Measurements from ENCODE around the gene FYTTD1. TPM values are rescaled to one million over a fixed set of nuclear protein-coding genes. Genes with fewer than 3 reads are reported as not detected.

FYTTD1 gene
- total RNA-seq, 6 donors from 2014 or later: 25.5 to 50.0 (median 37.5) TPM

DNA sequence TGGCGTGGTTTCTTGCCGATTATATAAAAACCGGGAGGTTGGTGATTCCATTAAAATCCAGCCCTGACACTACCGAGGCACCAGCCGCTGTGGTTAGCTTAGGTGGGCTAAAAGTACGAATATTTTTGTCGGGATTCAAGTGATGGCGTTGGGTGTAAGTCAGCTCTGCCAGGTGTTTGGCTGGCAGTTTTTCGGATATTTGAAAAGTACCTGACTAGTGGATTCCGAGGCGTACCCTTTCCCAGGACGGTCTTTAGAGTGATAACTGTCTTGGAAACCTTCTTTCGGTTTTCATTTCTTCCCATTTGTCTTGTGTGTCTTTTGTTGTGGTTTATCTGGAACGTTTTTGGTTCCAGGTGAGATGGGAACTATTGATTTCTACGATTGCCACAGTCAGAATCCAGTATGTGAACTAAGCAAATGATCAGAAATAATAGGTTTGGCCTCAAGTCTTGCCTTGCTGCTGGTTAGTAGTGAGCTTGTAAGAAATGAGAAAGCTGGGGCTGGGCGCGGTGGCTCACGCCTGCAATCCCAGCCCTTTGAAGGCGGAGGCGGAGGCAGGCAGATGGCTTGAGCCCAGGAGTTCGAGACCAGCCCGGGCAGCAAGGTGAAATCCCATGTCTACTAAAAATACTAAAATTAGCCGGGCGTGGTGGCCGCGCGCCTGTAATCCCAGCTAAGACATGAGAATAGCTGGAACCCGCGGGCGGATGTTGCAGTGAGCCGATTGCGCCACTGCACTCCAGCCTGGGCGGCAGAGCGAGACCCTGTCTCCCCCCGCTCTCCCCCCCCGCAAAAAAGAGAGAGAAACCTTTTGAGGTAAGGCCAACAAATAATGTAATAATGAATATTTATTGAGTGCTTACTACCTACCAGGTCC is 1.4 kb downstream of the FYTTD1 start:
- H3K36me3 ChIP-seq: no peaks in the 10 kb centered on the region
- ATAC-seq (ENCODE audit: low FRiP score in 2 of 2): peak in 1 of 2 donors; percentile 18
- peaks cover 19 to 34% (median 28%) of the 10 kb centered on the region in 4 donors for H3K4me1 ChIP-seq
- TF ChIP-seq, protein P1, sequence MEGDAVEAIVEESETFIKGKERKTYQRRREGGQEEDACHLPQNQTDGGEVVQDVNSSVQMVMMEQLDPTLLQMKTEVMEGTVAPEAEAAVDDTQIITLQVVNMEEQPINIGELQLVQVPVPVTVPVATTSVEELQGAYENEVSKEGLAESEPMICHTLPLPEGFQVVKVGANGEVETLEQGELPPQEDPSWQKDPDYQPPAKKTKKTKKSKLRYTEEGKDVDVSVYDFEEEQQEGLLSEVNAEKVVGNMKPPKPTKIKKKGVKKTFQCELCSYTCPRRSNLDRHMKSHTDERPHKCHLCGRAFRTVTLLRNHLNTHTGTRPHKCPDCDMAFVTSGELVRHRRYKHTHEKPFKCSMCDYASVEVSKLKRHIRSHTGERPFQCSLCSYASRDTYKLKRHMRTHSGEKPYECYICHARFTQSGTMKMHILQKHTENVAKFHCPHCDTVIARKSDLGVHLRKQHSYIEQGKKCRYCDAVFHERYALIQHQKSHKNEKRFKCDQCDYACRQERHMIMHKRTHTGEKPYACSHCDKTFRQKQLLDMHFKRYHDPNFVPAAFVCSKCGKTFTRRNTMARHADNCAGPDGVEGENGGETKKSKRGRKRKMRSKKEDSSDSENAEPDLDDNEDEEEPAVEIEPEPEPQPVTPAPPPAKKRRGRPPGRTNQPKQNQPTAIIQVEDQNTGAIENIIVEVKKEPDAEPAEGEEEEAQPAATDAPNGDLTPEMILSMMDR (IDR thresholded peaks at IDR 0.05): no peak
- TF ChIP-seq POLR2A (IDR thresholded peaks at IDR 0.05): peak in 1 of 4 donors; percentile 11
- TF ChIP-seq POLR2AphosphoS5 (IDR thresholded peaks at IDR 0.05): no peak
- TF ChIP-seq EP300 (IDR thresholded peaks at IDR 0.05): no peak
- H3K27me3 ChIP-seq: no peaks in the 10 kb centered on the region
- 4 to 15% methylated on average over 36 of the region's 36 CpGs for WGBS, 2 donors
- no peaks in the 10 kb centered on the region for H3K9me3 ChIP-seq
- peak; percentile 67 to 82 for DNase-seq
- peak overlapping the region; percentile 94 to 99 (median 94) for H3K27ac ChIP-seq
- peak overlapping the region; percentile 43 to 94 (median 88) for H3K4me3 ChIP-seq

DNA sequence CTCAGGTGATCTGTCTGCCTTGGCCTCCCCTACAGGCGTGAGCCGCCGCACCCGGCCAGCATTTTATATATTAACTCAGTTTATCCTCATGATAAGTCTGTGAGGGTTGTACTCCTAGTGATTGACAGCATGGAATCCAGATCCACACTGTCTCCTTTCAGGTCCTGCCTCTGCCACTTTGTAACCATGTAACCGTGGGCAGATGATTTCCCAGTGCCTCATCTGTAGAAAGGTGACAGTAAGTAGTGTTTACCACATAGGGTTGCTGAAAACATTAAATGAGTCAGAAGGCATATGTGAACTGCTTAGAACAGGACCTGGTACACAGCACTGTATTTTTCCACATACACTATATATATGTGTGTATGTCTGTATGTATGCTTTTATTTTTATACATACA is 2.4 kb downstream of the FYTTD1 start:
- WGBS, 2 donors: 85 to 87% methylated on average over 5 of the region's 5 CpGs
- TF ChIP-seq POLR2AphosphoS5 (IDR thresholded peaks at IDR 0.05): no peak
- TF ChIP-seq EP300 (IDR thresholded peaks at IDR 0.05): no peak
- no peak for TF ChIP-seq POLR2A (IDR thresholded peaks at IDR 0.05)
- TF ChIP-seq, protein P1 (IDR thresholded peaks at IDR 0.05): no peak
- Histone ChIP-seq H3K27me3 (no peaks in the 10 kb centered on the region), H3K36me3 (peaks cover 0 to 2% (median 0%) of the 10 kb centered on the region in 4 donors), H3K4me1 (peaks cover 22 to 34% (median 28%) of the 10 kb centered on the region in 4 donors), H3K9me3 (no peaks in the 10 kb centered on the region), H3K4me3 (no peak overlapping the region), H3K27ac (peak overlapping the region in 3 of 4 donors; percentile 94 to 99 (median 94))
- DNase-seq: no peak
- ATAC-seq (ENCODE audit: low FRiP score in 2 of 2): no peak

DNA sequence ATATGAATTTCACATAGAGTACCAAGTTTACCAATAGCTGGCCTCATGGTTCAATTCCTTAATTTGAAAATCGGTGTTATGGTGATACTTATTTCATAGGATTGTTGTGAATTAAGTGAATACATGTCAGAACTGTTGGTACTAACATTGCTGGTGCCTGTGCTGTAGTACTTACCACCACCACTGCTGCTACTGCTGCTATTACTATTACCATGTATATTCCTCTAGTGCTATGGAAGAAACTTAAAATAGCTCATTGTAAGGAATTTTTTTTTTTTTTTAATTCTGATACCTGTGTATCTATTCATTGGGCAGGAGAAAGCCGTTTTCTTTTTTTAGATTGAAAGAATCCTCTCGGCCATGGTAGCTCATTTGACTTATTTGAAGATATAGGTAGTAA is 3.6 kb downstream of the FYTTD1 start:
- TF ChIP-seq POLR2A (IDR thresholded peaks at IDR 0.05): no peak
- TF ChIP-seq, protein P1 (IDR thresholded peaks at IDR 0.05): peak in 2 of 6 experiments; percentile 15 to 21
- no peak for DNase-seq
- WGBS, 2 donors: 95% methylated on average over 3 of the region's 3 CpGs
- H3K27ac ChIP-seq: no peak overlapping the region
- peaks cover 0 to 14% (median 3%) of the 10 kb centered on the region in 4 donors for H3K36me3 ChIP-seq
- H3K4me1 ChIP-seq: peaks cover 22 to 34% (median 28%) of the 10 kb centered on the region in 4 donors
- ATAC-seq (ENCODE audit: low FRiP score in 2 of 2): no peak
- H3K4me3 ChIP-seq: no peak overlapping the region
- H3K9me3 ChIP-seq: no peaks in the 10 kb centered on the region
- no peaks in the 10 kb centered on the region for H3K27me3 ChIP-seq

DNA sequence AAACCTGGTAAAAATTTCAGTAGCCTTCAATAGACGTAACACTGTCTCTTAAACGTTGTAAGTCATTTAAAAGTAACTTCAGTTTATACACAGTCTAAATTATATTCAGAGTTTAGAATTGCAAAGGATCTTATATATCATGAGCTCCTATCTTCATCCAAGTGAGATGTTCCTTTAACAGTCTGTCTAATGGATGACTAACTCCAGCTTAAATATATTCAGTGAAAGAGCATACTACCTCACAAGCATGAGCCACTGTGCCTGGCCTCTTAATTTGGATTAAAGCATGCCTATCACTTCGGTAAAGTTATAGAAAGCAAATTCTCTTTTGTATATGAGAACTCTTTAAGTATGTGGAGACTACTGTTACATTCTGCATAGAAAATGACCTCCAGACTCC is 7.0 kb downstream of the FYTTD1 start:
- 74 to 78% methylated on average over 3 of the region's 3 CpGs for WGBS, 2 donors
- Histone ChIP-seq H3K27ac (peak overlapping the region in 1 of 4 donors; percentile 7), H3K9me3 (no peaks in the 10 kb centered on the region), H3K36me3 (peaks cover 0 to 32% (median 8%) of the 10 kb centered on the region in 4 donors), H3K27me3 (no peaks in the 10 kb centered on the region), H3K4me3 (no peak overlapping the region), H3K4me1 (peaks cover 9 to 16% (median 15%) of the 10 kb centered on the region in 4 donors)
- ATAC-seq (ENCODE audit: low FRiP score in 2 of 2) (no peak), DNase-seq (no peak)
- TF ChIP-seq, protein P1 (IDR thresholded peaks at IDR 0.05): no peak
- TF ChIP-seq EP300 (IDR thresholded peaks at IDR 0.05) (no peak), POLR2A (IDR thresholded peaks at IDR 0.05) (no peak), POLR2AphosphoS5 (IDR thresholded peaks at IDR 0.05) (no peak)

All from upper lobe of left lung (tissue), 6 donors.